Effector memory CD4-positive, alpha-beta T cell (primary cell): Measurements from ENCODE around the gene LMBR1.
"Not testable (repeated sequence)": the region's sequence is repeated elsewhere in the genome, so short reads cannot be mapped to it uniquely, and the experiment has no call there.

ENCODE experiments used
- DNase-seq, 3 donors: peaks; one replicate each; pipeline ENCODE4 v3.0.0-alpha.2; 2020
- H3K27ac ChIP-seq: 2 replicates; pipeline ENCODE4 v1.7.0; 2013; ENCODE audit warnings: mild to moderate bottlenecking, low read length, moderate library complexity; ENCODE audit not compliant: insufficient read depth, poor library complexity, severe bottlenecking
- H3K27me3 ChIP-seq: replicated peaks from 2 replicates; pipeline ENCODE4 v1.7.0; 2013; ENCODE audit warnings: mild to moderate bottlenecking, low read length; ENCODE audit not compliant: insufficient read depth, control insufficient read depth, poor library complexity, severe bottlenecking
- H3K36me3 ChIP-seq: 2 replicates; pipeline ENCODE4 v1.7.0; 2013; ENCODE audit warnings: mild to moderate bottlenecking, low read length, moderate library complexity; ENCODE audit not compliant: control insufficient read depth, insufficient read depth
- H3K4me1 ChIP-seq: 2 replicates; pipeline ENCODE4 v1.7.0; 2013; ENCODE audit warnings: low read length, mild to moderate bottlenecking; ENCODE audit not compliant: control insufficient read depth, insufficient read depth, poor library complexity, severe bottlenecking
- H3K4me3 ChIP-seq: 2 replicates; pipeline ENCODE4 v1.7.0; 2013; ENCODE audit warnings: low read length, low read depth, mild to moderate bottlenecking; ENCODE audit not compliant: insufficient read depth, poor library complexity, severe bottlenecking
- H3K9me3 ChIP-seq: 2 replicates; pipeline ENCODE4 v1.7.0; 2013; ENCODE audit warnings: mild to moderate bottlenecking, low read length, moderate library complexity; ENCODE audit not compliant: control insufficient read depth

Gene LMBR1

GRCh38 chr7:156889089-156889488 is 3.9 kb downstream of the LMBR1 start:
- H3K9me3 ChIP-seq = no peaks in the 10 kb centered on the region
- peaks cover 7% of the 10 kb centered on the region for H3K4me1 ChIP-seq
- no peaks in the 10 kb centered on the region for H3K36me3 ChIP-seq
- no peak overlapping the region for H3K4me3 ChIP-seq
- H3K27me3 ChIP-seq = no peaks in the 10 kb centered on the region
- no peak for DNase-seq
- no peak overlapping the region for H3K27ac ChIP-seq

- no peaks in the 10 kb centered on the region for H3K36me3 ChIP-seq
- H3K9me3 ChIP-seq = no peaks in the 10 kb centered on the region
- no peaks in the 10 kb centered on the region for H3K27me3 ChIP-seq
- no peak overlapping the region for H3K27ac ChIP-seq
- no peaks in the 10 kb centered on the region for H3K4me1 ChIP-seq
- no peak overlapping the region for H3K4me3 ChIP-seq
- no peak for DNase-seq
Observed at GRCh38 chr7:156886020-156886795, 6.8 kb downstream of the LMBR1 start.

- H3K4me3 ChIP-seq = no peak overlapping the region
- H3K4me1 ChIP-seq = no peaks in the 10 kb centered on the region
- no peak for DNase-seq
- H3K9me3 ChIP-seq = no peaks in the 10 kb centered on the region
- no peaks in the 10 kb centered on the region for H3K27me3 ChIP-seq
- no peak overlapping the region for H3K27ac ChIP-seq
- no peaks in the 10 kb centered on the region for H3K36me3 ChIP-seq
Observed at GRCh38 chr7:156881679-156882078, 11.3 kb downstream of the LMBR1 start.

GRCh38 chr7:156875766-156876165 is 17.2 kb downstream of the LMBR1 start:
- DNase-seq = no peak
- Histone ChIP-seq H3K27me3 (no peaks in the 10 kb centered on the region), H3K4me1 (no peaks in the 10 kb centered on the region), H3K4me3 (no peak overlapping the region), H3K27ac (no peak overlapping the region), H3K9me3 (no peaks in the 10 kb centered on the region), H3K36me3 (peaks cover 3% of the 10 kb centered on the region)

- not testable (repeated sequence) for H3K4me3 ChIP-seq, DNase-seq, H3K9me3 ChIP-seq, H3K27ac ChIP-seq, H3K27me3 ChIP-seq, H3K4me1 ChIP-seq, H3K36me3 ChIP-seq
Observed at GRCh38 chr7:156868363-156868762, 24.6 kb downstream of the LMBR1 start.

GRCh38 chr7:156865493-156865892 is 27.5 kb downstream of the LMBR1 start:
- H3K27me3 ChIP-seq = no peaks in the 10 kb centered on the region
- no peak for DNase-seq
- no peaks in the 10 kb centered on the region for H3K9me3 ChIP-seq
- H3K4me3 ChIP-seq = no peak overlapping the region
- H3K4me1 ChIP-seq = no peaks in the 10 kb centered on the region
- H3K36me3 ChIP-seq = peaks cover 4% of the 10 kb centered on the region
- no peak overlapping the region for H3K27ac ChIP-seq

- H3K4me1 ChIP-seq, H3K27ac ChIP-seq, H3K4me3 ChIP-seq, H3K27me3 ChIP-seq, H3K9me3 ChIP-seq, DNase-seq, H3K36me3 ChIP-seq: not testable (repeated sequence)
Observed at GRCh38 chr7:156862022-156862421, 31.0 kb downstream of the LMBR1 start.

- Histone ChIP-seq H3K4me1 (no peaks in the 10 kb centered on the region), H3K27me3 (no peaks in the 10 kb centered on the region), H3K36me3 (peaks cover 4% of the 10 kb centered on the region), H3K4me3 (no peak overlapping the region), H3K9me3 (no peaks in the 10 kb centered on the region), H3K27ac (no peak overlapping the region)
- no peak for DNase-seq
Observed at GRCh38 chr7:156861212-156861611, 31.8 kb downstream of the LMBR1 start.

- not testable (repeated sequence) for H3K9me3 ChIP-seq, H3K36me3 ChIP-seq, DNase-seq, H3K4me3 ChIP-seq, H3K27me3 ChIP-seq, H3K4me1 ChIP-seq, H3K27ac ChIP-seq
Observed at GRCh38 chr7:156860099-156860498, 32.9 kb downstream of the LMBR1 start.

- Histone ChIP-seq H3K27ac (no peak overlapping the region), H3K27me3 (no peaks in the 10 kb centered on the region), H3K9me3 (no peaks in the 10 kb centered on the region), H3K4me1 (no peaks in the 10 kb centered on the region), H3K4me3 (no peak overlapping the region), H3K36me3 (peaks cover 4% of the 10 kb centered on the region)
- DNase-seq = no peak
Observed at GRCh38 chr7:156858523-156858922, 34.5 kb downstream of the LMBR1 start.
